ENCODE data around the gene COX6A1.
A peak's percentile ranks its signal among the peaks of the same experiment; 100 is the strongest.

Gene COX6A1

DNA sequence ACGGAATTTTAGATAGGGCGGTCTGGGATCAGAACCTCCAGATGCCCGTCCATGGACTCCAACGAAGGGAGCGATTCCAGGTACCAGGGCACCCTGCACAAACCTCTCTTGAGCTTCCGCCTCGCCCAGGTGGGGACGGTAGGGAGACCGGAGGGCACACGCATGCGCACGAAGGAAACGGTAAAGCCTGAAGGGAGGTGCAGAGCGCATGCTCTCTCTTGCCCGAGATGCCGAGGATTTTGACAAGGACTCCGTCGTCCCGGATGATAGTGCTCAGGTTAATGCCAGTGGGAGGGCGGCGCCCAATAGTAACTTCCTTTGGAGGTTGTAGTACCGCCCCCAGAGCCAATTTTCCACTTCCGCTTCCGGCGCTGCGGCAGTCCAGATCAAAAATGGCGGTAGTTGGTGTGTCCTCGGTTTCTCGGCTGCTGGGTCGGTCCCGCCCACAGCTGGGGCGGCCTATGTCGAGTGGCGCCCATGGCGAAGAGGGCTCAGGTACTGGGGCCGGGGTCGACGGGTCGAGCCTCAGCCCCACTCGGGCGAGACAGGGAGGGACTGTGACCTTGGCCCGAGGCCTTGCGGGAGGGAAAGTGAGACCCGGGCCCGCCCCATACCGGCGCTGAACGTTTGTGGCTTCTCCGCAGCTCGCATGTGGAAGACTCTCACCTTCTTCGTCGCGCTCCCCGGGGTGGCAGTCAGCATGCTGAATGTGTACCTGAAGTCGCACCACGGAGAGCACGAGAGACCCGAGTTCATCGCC is at the start of gene COX6A1:
Gene COX6A1, plus strand, starts transcription at position 379 of the 760 bp plus-strand sequence. Its CDS starts 14 bp downstream, at position 393.
- peak; percentile 93 for DNase-seq (ENCODE audit: low read depth)

DNA sequence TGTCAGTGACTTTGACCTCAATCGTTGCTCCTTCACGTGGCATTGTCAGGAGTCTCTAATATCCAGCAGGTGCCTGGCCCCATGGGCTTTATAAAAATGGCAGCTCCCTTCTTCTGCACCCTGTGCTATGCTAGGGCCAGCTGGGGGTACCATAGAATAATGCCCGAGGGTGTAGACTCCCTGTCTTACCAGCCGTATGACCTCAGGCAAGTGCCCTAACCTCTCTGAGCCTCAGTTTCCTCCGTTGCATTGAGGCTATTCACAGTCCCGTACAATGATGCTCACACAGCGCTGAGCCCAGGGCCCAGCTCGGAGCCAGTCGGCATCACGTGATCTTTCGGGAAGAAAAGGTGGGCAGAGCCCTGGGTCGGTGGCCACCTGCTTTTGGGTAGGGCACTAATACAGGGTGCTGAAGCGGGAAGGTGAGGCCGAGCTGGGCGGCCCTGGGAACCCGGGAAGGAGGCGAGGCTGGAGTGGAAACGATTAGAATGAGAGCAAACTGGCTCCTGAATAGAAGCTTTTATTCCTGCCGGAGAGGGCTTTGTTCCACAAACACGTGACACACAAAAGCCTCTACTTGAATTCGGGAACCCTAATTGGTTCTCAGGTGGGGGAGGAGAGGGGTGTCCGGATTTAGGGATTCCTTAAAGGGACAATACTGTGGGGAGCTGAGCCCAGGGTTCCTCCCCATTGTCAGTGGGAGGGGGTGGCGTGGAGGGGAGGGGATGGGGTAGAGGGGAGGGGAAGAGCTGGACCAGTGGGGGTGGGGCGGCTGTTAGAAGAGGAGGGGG is 49.0 kb upstream of the COX6A1 start:
- no peak for DNase-seq (ENCODE audit: low read depth)

DNA sequence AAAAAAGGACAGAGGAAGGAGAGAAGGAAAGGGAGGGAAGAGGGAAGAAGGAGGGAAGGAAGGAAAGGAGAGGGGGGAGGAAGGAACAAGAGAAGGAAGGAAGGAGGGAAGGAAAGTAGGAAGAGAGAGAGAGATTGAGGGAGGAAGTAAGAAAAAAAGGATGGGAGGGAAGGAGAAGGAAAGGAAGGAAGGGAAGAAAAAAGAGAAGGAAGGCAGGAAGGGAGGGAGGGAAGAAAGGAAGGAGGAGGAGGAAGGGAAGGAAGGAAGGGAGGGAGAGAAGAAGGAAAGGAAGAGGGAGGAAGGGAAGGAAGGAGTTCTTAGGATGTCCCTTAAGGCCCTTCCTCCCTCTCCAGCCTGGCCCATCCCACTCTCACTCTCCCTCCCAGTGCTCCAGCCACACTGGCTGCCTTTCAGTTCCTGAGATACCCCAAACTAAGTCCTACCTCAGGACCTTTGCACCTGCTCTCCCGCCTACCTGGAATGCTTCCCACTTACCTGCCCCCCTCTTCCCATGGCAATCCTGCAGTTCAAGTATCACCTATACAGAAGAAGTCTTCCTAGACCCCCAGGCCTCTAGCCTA is 47.3 kb upstream of the COX6A1 start:
- DNase-seq (ENCODE audit: low read depth) = no peak

GRCh38 chr12:120394483-120395367 is 43.2 kb upstream of the COX6A1 start:
- DNase-seq (ENCODE audit: low read depth) = no peak

DNA sequence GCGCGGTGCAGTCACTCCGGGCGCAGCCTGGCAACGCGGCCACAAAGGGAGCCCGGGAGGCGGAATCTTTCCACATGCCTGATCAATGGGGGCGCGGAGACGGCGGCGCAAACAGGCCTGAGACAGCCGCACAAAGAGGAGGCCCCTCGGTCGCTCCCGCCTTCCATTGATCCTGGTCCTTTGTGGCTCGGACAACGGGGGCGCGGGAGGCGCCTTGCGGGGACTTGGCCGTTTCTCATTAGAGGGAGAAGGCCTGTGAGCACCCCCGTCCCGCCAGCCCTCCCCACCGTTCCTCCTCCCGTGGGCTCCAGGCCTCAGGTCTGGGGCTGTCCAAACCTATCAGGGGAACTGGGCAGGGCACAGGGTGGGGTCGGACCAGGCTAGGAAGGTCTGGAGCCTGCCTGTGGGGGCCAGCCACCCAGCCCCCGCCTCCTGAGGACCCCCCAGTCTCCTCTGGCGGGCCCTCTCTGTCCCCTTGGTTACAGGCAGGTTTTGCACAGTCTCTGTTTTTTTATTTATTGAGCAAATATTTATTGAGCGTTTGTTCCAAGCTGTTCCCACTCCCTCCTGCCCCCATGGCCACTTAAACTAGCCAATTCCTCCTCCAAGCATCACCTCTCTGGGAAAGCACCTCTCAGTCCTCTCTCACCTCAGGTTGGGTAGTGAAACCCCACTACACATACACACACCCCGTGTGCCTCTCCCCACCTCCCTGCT is 39.9 kb upstream of the COX6A1 start:
- no peak for DNase-seq (ENCODE audit: low read depth)

GRCh38 chr12:120399531-120399930 is 38.4 kb upstream of the COX6A1 start:
- DNase-seq (ENCODE audit: low read depth) = no peak

- DNase-seq (ENCODE audit: low read depth) = no peak
Observed at GRCh38 chr12:120402217-120402616, 35.7 kb upstream of the COX6A1 start.

DNA sequence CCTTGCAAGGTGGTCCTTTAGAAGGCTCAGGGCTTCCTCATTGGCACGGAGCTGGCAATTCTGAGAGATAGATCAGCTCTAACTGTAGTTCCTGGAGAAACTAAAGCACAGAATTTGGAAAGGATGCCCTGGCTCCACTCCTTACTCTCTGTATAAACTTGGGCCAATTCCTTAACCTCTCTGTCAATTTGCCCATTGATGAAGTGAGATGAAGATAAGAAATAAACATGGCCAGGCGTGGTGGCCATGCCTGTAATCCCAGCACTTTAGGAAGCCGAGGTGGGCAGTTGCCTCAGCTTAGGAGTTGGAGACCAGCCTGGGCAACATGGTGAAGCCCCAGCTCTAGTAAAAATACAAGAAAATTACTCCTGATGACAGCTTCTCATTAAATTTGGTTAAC is 34.0 kb upstream of the COX6A1 start:
- DNase-seq (ENCODE audit: low read depth) = no peak

- no peak for DNase-seq (ENCODE audit: low read depth)
Observed at GRCh38 chr12:120404271-120404670, 33.6 kb upstream of the COX6A1 start.

GRCh38 chr12:120406069-120406468 is 31.8 kb upstream of the COX6A1 start:
- no peak for DNase-seq (ENCODE audit: low read depth)

DNA sequence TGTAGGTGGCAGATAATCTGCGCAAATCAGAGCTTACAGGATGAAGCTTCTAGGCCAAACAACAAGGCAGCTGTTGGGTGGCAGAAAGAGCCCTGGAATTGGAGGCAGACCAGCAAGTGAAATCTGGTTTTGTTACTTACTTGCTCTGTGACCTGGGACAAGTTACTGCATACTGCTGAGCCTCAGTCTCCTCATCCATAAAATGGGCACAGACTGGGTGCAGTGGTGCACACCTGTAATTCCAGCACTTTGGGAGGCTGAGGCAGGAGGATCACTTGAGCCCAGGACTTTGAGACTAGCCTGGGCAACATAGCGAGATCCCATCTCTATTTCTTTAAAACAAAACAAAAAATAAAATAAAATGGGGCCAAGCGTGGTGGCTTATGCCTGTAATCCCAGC is 31.4 kb upstream of the COX6A1 start:
- DNase-seq (ENCODE audit: low read depth) = no peak

DNA sequence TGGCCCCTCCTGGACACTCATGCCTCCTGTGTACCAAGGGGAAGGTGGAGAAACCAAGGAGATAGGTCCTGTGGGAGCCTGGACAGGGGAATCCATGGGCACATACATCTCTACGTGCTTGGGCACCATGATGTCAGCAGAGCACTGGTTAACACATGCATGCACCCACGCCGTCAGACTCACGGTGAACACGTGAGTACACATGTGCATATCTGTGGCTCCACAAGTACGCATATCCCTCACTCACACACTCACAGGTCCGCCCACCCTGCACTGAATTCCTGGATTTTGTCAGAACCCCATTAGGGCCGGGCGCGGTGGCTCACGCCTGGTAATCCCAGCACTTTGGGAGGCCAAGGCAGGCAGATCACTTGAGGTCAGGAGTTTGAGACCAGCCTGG is 29.1 kb upstream of the COX6A1 start:
- DNase-seq (ENCODE audit: low read depth) = no peak

DNA sequence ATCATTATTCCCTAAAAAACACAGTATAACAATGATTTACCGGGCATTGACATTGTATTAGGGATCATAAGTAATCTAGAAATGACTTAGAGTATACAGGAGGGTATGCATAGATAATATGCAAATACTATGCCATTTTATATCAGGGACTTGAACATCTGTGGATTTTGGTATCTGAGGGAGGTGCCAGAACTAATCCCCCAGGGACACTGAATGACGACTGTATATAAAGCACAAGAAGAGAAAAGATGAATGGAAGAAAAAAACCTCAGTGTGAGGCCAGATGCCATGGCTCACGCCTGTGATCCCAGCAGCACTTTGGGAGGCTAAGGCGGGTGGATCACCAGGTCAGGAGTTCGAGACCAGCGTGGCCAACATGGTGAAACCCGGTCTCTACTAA is 25.5 kb upstream of the COX6A1 start:
- no peak for DNase-seq (ENCODE audit: low read depth)

- DNase-seq (ENCODE audit: low read depth) = no peak
Observed at GRCh38 chr12:120413901-120414695, 23.8 kb upstream of the COX6A1 start.

DNA sequence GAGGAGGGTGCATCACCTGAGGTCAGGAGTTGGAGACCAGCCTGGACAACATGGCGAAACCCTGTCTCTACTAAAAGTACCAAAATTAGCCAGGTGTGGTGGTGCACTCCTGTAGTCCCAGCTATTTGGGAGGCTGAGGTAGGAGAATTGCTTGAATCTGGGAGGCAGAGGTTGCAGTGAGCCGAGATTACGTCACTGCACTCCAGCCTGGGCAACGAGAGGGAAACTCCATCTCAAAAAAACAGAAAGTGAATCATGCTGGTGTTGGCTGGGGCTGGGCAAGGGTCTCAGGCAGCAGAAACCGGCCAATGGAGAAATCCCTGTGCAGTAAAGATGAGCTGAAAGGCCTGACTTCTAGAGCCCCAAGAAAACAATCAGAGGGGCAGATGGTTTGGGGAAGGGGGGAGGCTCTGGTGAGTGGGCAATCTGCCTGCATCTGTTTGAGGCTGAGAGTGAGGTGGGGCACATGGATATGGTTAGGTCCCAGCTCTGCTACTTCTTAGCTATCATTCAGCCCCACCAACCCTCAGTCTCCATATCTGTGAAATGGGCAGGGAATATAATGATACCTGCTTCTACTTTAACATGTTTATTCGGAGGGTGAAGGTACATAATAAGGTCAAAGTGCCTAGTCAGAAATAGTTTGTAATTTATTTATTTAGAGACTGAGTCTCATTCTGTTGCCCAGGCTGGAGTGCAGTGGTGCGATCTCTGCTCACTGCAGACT is 21.3 kb upstream of the COX6A1 start:
- no peak for DNase-seq (ENCODE audit: low read depth)

DNA sequence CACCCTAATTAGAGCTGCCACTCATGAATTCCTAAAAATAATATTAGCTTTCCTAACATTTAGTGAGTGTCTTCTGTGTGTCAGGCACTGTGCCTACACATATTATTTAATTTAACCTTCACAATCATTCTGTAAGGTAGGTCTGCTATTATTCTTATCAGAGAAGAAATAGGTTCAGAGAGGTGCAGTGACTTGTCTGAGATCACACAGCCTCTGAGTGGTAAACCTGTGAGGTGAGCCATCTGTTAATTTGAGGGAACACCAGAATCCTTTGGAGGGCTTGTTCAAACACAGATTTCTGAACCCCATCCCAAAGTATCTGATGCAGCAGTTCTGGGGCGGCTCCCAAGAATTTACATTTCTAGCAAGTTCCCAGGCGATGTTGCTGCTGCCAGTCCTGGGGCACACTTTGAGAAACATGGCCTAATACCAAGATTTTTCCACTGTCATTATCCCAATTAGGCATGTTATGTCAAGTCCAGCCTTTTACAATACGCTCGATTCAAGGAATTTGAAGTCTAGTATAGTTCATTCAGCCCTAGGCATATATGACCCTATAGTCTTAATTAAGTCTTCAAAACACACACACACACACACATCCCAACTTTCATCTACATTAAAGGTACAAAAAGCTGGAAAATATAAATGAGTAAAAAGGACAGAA is 19.9 kb upstream of the COX6A1 start:
- no peak for DNase-seq (ENCODE audit: low read depth)

- no peak for DNase-seq (ENCODE audit: low read depth)
Observed at GRCh38 chr12:120421701-120422100, 16.2 kb upstream of the COX6A1 start.

DNA sequence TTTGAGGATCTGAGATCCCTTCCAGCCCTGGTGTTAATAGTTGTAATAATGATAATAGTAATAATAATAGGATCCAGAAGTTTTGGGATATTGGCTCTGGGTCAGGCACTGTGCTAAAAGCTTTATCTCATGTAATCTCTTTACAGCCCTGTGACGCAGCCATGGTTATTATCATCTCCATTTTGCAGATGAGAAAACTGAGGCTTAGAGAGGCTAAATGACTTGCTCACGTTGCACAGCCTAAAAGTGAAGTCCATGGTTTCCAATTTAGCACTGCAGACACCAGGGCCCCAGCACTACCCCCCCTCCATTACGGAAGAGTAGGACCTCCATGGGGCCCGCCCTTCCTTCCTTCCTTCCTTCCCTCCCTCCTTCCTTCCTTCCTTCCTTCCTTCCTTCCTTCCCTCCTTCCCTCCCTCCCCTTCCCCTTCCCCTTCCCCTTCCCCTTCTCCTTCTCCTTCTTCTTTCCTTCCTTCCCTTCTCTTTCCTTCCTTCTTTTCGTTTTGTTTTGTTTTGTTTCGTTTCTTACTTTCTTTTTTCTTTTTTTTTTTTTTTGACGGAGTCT is 14.9 kb upstream of the COX6A1 start:
- DNase-seq (ENCODE audit: low read depth) = no peak

GRCh38 chr12:120425797-120426196 is 12.1 kb upstream of the COX6A1 start:
- no peak for DNase-seq (ENCODE audit: low read depth)
